NK-92 (cell line): ENCODE results near the gene FBXO28.
"Not testable (repeated sequence)": the region's sequence is repeated elsewhere in the genome, so short reads cannot be mapped to it uniquely, and the experiment has no call there.

Experiments used
- DNase-seq: peaks from one replicate; lab custom pipeline; 2025; ENCODE audit not compliant: unreplicated experiment; lab: John Stamatoyannopoulos, UW

The FBXO28 gene

DNA sequence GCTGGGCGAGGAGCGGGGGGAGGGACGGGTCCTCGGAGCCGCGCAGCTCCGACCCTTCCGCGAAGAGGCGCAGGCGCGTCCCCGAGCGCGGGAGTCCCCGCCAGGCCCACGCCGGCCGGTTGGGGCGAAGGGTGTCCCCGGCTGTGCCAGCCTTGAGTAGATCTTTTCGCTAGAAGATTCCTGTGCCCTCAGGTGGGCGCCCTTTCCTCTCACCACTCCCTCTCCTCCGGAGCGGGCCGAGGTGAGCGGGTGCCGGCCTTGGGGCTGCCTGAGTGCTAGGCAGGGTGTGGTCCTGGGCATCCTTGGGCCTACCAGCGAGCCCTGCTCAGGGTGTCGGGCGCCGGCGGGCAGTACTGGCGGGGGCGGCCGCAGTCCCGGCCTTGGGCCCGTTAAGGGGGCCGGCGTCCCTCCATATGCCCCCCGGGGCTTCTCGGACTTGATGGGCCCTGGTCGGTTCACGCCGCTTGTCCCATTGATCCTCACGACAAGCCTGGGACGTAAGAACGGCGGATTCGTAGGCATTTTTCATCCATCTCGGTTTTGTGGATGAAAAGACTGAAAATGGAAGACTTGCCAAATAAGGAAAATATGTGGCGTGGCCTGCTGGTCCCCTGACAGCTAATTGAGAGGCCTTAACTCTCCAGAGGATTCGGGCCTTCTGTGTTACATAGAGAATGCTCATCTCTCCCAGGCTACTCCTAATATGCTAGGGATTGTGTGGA, 69.8 kb downstream of the FBXO28 start:
- DNase-seq, result no peak

DNA sequence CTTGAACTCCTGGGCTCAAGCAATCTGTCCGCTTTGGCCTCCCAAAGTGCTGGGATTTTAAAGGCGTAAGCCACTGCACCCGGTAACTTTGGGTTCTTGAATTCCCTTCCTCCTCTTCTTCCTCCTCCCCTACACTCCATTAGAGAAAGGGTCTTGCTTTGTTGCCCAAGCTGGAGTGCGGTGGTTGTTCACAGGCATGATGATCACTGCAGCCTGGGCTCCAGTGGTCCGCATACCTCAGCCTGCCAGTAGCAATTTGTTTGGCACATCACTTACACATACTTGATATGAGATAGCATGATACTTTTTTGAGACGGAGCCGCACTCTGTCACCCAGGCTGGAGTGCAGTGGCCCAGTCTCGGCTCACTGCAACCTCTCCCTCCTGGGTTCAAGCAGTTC, 71.3 kb downstream of the FBXO28 start:
- no peak for DNase-seq

DNA sequence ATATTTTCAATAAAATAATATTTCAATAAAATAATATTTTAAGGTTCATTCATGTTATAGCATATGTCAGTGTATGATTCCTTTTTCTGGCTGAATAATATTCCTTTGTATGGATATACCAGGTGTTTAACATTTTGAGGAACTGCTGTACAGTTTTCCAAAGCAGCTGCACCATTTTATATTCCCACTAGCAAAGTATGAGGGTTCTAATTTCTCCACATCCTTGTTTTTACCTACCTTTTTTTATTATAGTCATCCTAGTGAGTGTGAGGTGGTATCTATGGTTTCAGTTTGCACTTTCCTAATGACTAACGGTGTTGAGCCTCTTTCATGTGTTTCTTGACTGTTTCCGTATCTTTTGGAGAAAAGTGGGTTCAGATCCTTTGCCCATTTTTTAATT, 74.4 kb downstream of the FBXO28 start:
- no peak for DNase-seq

DNA sequence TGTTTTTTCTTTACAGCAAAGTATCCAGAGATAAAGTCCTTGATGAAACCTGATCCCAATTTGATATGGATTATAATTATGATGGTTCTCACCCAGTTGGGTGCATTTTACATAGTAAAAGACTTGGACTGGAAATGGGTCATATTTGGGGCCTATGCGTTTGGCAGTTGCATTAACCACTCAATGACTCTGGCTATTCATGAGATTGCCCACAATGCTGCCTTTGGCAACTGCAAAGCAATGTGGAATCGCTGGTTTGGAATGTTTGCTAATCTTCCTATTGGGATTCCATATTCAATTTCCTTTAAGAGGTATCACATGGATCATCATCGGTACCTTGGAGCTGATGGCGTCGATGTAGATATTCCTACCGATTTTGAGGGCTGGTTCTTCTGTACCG, 75.7 kb downstream of the FBXO28 start:
- DNase-seq, result no peak

DNA sequence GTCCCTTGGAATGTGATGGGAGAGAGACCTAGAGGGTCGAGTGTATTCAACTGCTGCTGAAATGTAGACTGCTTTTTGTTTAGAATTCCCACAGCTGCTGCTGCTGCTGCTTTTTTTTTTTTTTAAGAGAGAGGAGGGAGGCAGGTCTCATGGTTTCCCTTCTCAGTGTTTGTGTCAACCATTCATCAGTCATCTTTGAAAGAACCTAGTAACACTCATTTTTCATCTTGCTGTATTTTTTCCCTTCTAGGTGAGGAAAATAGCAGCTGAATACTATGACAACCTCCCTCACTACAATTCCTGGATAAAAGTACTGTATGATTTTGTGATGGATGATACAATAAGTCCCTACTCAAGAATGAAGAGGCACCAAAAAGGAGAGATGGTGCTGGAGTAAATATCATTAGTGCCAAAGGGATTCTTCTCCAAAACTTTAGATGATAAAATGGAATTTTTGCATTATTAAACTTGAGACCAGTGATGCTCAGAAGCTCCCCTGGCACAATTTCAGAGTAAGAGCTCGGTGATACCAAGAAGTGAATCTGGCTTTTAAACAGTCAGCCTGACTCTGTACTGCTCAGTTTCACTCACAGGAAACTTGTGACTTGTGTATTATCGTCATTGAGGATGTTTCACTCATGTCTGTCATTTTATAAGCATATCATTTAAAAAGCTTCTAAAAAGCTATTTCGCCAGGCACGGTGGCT, 78.3 kb downstream of the FBXO28 start:
- DNase-seq, result no peak

DNA sequence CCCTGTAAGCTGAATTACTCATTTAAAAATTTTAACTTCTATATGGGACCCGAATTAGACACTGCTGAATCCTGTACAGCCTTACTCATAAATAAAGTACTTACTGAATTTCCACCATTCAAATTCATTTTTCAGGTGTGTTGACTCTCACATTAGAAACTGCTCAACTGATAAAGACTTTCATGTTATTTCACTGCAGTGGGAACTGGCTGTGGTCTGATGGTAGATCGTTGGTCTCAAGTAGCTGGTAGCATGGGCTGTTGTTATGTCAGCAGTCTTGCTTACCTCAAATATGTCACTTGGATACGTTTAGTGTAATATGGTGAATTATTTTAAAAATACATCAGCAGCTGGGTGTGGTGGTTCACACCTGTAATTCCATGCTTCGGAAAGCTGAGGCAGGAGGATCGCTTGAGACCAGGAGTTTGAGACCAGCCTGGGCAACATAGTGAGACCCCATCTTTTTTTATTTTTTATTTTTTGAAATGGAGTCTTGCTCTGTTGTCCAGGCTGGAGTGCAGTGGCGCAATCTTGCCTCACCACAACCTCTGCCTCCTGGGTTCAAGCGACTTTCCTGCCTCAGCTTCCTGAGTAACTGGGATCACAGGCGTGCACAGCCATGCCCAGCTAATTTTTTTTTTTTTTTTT, 79.5 kb downstream of the FBXO28 start:
- no peak for DNase-seq

DNA sequence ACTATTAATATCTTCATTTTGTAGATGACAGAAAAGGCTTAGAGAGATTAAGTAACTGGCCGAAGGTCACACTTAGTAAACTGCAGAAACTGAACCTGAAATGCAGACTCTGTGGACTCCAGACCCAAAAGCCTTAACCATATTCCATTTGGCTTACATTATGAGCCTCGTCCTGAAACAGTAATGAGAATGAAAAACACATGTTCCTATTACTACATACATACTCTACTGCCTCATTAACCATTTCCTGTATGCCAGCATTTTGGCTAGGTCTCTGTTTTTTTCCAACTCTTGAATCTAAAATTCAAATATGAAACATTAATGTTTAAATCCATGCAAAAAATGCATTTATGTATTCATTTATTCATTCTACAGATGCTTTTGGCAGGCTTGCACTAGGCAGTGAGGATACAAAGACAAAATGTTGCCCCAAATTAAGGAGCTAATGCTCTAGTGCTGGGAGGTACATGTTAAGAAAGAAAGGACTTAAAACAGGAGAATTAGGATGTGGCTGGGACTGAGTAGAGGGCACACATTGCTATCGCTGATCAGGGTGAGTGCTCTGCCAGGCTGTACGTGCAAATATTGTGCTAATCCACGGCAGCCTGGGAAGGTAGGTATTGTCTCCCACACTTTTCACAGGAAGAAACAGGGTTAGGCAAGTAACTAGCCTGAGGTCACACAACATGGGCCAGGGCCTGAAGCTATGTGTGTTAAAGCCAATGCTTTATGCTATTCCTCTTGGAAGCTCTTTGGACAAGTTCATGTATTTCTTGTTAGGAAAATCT, 83.1 kb downstream of the FBXO28 start:
- DNase-seq, result no peak

DNA sequence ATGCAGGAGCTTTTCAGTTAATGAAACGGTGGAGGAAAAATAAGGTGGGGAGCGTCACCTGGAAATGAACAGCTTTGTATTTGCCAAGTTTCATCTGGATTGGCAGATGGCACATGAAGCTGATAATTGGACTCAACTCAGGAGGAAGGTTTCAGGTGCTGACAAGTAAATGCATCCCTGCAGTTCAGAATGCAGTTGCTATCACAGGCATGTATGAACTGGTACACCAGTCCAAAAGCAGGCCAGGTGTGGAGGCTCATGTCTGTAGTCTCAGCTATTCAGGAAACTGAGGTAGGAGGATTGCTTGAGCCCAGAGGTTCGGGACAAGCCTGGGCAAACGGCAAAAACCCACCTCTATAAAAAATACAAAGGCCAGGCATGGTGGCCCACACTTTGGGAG, 84.7 kb downstream of the FBXO28 start:
- no peak for DNase-seq

DNA sequence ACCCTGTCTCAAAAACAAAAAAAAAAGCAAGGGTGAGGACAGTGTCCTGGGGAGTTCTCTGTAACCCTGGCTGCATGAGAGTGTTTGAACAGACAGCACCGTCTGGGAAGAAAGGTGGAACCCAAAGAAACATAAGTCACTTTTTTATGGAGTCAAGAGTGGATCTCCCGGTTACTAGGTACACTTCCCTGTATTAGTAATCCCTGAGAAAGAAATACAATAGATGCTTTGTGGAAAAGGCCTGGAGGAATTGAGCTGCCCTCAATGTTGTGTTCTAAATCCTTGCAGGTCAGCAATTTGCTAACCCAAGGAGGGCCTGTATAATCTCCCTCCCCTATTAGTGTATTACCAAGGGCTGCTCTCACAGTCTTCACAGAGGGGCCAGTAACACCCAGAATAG, 85.8 kb downstream of the FBXO28 start:
- no peak for DNase-seq

DNA sequence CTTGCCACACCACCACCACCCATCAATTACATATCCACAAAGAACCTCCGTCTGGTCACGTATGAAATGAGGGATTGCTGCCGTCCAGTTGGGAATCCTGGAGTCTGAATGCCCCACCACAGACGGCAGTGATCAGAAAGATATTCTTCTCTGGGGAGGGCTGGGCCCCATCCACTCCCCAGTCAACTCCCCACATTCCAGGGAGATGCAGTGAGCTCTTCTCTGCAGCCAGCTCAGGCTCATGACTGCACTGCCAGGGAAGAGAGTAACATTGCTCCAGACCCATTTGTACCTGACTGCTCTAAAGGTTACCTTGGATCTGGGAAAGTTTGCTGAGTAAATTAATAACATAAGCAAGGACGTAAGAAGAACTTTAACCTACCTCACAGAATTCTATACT, 87.5 kb downstream of the FBXO28 start:
- no peak for DNase-seq

DNA sequence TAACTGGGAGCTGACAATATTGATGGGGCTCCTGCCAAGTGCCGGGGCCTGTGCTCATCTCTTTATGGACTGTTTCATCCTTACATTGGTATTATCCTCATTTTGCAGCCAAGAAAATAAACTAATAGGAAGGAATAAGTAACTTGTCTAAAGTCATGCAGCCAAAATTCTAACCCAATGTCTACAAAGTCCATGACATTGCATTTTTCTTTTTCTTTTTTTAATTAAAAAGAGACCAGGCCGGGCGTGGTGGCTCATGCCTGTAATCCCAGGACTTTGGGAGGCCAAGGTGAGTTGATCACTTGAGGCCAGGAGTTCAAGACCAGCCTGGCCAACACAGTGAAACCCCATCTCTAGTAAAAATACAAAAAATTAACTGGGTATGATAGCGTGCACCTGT, 87.9 kb downstream of the FBXO28 start:
- DNase-seq, result no peak

DNA sequence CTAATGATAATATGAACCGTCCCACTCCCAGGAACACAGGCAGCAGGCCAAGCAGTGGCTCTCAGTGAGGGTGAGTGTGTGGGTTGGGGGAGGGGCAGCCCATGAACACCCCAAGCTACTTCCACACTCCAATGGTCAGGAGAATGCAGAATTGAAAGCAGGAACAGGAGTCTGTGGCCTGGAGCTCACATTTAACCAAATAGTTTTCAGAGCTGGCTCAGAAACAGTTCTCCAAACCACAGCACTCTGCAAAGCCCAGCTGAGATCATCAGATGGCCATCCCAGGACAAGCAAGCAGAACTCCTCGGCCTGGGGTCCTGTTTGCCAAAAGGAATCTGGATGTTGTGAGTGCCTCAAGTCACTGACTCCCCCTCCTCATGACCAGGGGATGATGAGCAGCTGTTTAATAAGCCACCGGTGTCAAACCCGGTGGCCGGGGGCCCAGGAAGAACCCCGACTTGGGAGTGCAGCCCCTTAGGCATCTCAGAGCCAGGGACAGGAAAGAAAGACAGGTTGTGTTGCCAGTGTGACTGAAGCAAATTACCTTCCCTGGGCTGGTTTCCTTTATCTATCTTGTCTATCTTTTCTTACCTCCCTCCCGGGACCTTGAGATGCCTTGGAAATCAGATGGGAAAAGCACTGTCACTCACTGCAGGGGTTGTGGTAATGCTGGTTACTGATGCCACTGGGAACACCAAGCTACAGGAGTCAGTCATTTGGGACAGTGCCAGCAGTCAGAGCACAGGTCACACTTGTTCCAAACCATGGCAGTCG, 89.5 kb downstream of the FBXO28 start:
- DNase-seq, result no peak

DNA sequence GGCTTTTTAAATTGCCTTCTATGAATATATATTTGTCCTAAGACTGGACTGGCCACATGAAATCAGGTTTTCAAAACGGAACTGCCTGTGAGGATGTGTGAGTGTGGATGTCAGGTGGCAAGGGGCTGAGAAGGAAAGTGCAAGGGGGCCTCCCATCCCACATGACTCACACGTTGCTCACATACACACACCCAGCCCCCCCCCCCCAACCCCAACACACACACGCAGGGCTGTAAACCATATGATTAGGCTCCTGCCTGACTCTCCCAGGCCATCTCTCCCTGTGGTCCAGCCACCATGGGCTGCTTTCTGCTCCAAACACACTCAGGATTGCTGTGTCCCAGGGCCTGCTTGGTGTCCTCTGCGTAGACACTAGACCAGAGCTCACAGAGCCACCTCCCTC, 91.5 kb downstream of the FBXO28 start:
- no peak for DNase-seq

DNA sequence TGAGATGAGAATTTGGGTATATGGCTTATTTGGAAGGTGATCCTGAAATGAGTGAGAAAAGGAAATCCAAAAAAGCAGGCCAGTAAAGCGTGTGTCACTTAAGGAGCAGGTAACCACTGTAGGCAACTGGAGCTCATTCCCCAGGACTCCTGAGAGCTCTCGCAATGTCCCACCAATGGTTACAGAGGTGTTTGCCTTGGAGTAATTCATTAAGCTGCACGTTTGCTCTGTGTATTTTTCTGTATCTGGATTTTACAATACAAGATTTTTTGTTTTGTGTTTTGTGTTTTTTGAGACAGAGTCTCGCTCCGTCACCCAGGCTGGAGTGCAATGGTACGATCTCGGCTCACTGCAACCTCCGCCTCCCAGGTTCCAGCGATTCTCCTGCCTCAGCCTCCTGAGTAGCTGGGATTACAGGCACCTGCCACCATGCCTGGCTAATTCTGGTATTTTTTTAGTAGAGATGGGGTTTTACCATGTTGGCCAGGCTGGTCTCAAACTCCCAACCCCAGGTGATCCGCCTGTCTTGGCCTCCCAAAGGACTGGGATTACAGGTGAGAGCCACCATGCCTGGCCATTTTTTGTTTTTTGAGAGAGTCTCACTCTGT, 92.1 kb downstream of the FBXO28 start:
- DNase-seq, result not testable (repeated sequence)

DNA sequence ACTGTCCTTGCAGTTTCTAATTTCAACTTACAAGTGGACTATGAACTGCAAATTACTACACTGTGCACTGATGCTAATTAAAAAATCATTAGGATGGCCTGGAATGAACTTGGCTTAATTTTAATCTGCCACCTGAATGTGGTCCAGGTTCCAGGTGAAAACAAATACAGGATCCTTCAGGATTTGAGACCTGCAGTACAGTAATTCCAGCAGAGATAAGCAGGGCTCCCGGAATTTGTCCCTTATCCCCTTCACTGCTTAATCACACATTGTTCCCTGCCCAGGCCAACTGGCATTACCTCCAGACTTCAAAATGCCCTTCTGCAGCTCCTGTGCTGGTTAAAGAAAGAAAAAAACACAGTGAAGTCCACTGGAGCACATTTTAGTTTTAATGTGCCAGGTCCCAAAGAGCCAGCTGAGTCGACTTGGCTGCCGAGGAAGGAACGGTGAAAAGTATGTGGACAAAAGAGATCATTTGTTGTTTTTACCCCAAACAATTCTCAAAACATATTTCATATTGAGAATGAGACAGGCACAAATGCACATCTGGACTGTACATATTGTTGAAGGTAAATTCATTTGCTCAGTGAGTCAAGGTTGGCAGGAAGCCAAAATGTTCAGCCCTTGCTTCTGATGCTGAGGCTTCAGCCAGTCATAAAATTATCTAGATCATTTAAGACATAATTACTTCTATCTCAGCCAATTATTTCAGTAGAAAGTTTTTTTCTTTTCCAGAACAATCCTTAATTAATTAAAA, 97.5 kb downstream of the FBXO28 start:
- DNase-seq, result no peak
